Urinary bladder (tissue), 4 donors: ENCODE measurements around the gene TMEM200A. TPM values are rescaled to one million over a fixed set of nuclear protein-coding genes. Genes with fewer than 3 reads are reported as not detected.

Experiments used
- DNase-seq: peaks from one replicate; pipeline ENCODE4 v3.0.0-alpha.2; 2015; ENCODE audit errors: extremely low spot score
- H3K27ac ChIP-seq: one replicate; pipeline ENCODE4 v1.5.1; 2013; ENCODE audit warnings: low read depth, mild to moderate bottlenecking, moderate library complexity
- H3K36me3 ChIP-seq: one replicate; pipeline ENCODE4 v1.6.1; 2013; ENCODE audit warnings: mild to moderate bottlenecking, moderate library complexity; ENCODE audit not compliant: insufficient read depth
- H3K4me1 ChIP-seq: one replicate; pipeline ENCODE4 v1.6.1; 2013; ENCODE audit warnings: mild to moderate bottlenecking, moderate library complexity; ENCODE audit not compliant: insufficient read depth
- H3K4me3 ChIP-seq: one replicate; pipeline ENCODE4 v1.5.1; 2013; ENCODE audit warnings: low read depth, low read length
- WGBS: extraction: QIAGEN DNeasy Blood & Tissue Kit; methylation state at CpG from one replicate; pipeline ENCODE4 v1.1.7; 2013; 5-methylcytosine and 5-hydroxymethylcytosine counted together
- polyA plus RNA-seq: library from polyadenylated mRNA; stranded (reverse); fragments of 200-250 nt; gene quantifications from one replicate; pipeline ENCODE4 v1.2.3, GENCODE V29; 2013
- total RNA-seq: library from RNA; depleted of rRNA; stranded (reverse); fragments of >200 nt; gene quantifications from one replicate; pipeline ENCODE4 v1.2.3, GENCODE V29; 2014
- donor health status: healthy with polysubstance abuse.
- donor health status: healthy.

TMEM200A gene
- total and polyA plus RNA-seq, 2 donors, result 9.5 to 24.8 TPM

- Histone ChIP-seq H3K4me1 (no peaks in the 10 kb centered on the region), H3K27ac (no peak overlapping the region), H3K36me3 (no peaks in the 10 kb centered on the region), H3K4me3 (no peak overlapping the region)
- WGBS, result 93% methylated on average over 4 of the region's 4 CpGs
- no peak for DNase-seq
Measured at GRCh38 chr6:130457605-130458004, 91.8 kb downstream of the TMEM200A start.

GRCh38 chr6:130459316-130459715 lies 93.5 kb downstream of the TMEM200A start:
- WGBS, result 93% methylated on average over 5 of the region's 5 CpGs
- H3K36me3 ChIP-seq, result no peaks in the 10 kb centered on the region

GRCh38 chr6:130460934-130461333 lies 95.1 kb downstream of the TMEM200A start:
- Histone ChIP-seq H3K4me3 (no peak overlapping the region), H3K27ac (no peak overlapping the region), H3K4me1 (no peaks in the 10 kb centered on the region), H3K36me3 (no peaks in the 10 kb centered on the region)
- DNase-seq, result no peak
- 96% methylated on average over 1 of the region's 1 CpG for WGBS

More at GRCh38 chr6:130459316-130459715, 93.5 kb downstream of the TMEM200A start:
- Histone ChIP-seq H3K4me3 (no peak overlapping the region), H3K4me1 (no peaks in the 10 kb centered on the region), H3K27ac (no peak overlapping the region)
- no peak for DNase-seq

- Histone ChIP-seq H3K4me3 (no peak overlapping the region), H3K27ac (no peak overlapping the region), H3K36me3 (no peaks in the 10 kb centered on the region), H3K4me1 (no peaks in the 10 kb centered on the region)
- 83% methylated on average over 9 of the region's 9 CpGs for WGBS
- DNase-seq, result no peak
Measured at GRCh38 chr6:130466052-130466747, 100.4 kb downstream of the TMEM200A start.

GRCh38 chr6:130466748-130467061 lies 100.9 kb downstream of the TMEM200A start:
- no peak for DNase-seq
- no peak overlapping the region for H3K4me3 ChIP-seq
- H3K36me3 ChIP-seq, result no peaks in the 10 kb centered on the region
- no peaks in the 10 kb centered on the region for H3K4me1 ChIP-seq
- WGBS, result 72% methylated on average over 5 of the region's 5 CpGs
- H3K27ac ChIP-seq, result no peak overlapping the region

- H3K4me3 ChIP-seq, result no peak overlapping the region
- H3K36me3 ChIP-seq, result no peaks in the 10 kb centered on the region
- H3K27ac ChIP-seq, result no peak overlapping the region
- 86% methylated on average over 1 of the region's 1 CpG for WGBS
- no peak for DNase-seq
- no peaks in the 10 kb centered on the region for H3K4me1 ChIP-seq
Measured at GRCh38 chr6:130467146-130468050, 101.6 kb downstream of the TMEM200A start.

- H3K4me1 ChIP-seq, result no peaks in the 10 kb centered on the region
- 87% methylated on average over 7 of the region's 7 CpGs for WGBS
- H3K4me3 ChIP-seq, result no peak overlapping the region
- no peaks in the 10 kb centered on the region for H3K36me3 ChIP-seq
- H3K27ac ChIP-seq, result no peak overlapping the region
- DNase-seq, result no peak
Measured at GRCh38 chr6:130470766-130471165, 104.9 kb downstream of the TMEM200A start.

GRCh38 chr6:130473886-130474285 lies 108.1 kb downstream of the TMEM200A start:
- Histone ChIP-seq H3K4me3 (no peak overlapping the region), H3K27ac (no peak overlapping the region), H3K4me1 (no peaks in the 10 kb centered on the region), H3K36me3 (no peaks in the 10 kb centered on the region)
- WGBS, result 90% methylated on average over 5 of the region's 5 CpGs
- DNase-seq, result no peak

- Histone ChIP-seq H3K4me3 (no peak overlapping the region), H3K27ac (no peak overlapping the region), H3K36me3 (no peaks in the 10 kb centered on the region), H3K4me1 (no peaks in the 10 kb centered on the region)
- no peak for DNase-seq
- whole genome bisulfite sequencing, result 79% methylated on average over 5 of the region's 5 CpGs
Measured at GRCh38 chr6:130482645-130483390, 117.0 kb downstream of the TMEM200A start.

GRCh38 chr6:130485870-130486269 lies 120.1 kb downstream of the TMEM200A start:
- WGBS, result 77% methylated on average over 3 of the region's 3 CpGs
- H3K27ac ChIP-seq, result no peak overlapping the region

GRCh38 chr6:130486417-130486816 lies 120.6 kb downstream of the TMEM200A start:
- WGBS, result 68% methylated on average over 7 of the region's 7 CpGs
- H3K27ac ChIP-seq, result no peak overlapping the region

More at GRCh38 chr6:130485870-130486269, 120.1 kb downstream of the TMEM200A start:
- Histone ChIP-seq H3K4me1 (no peaks in the 10 kb centered on the region), H3K4me3 (no peak overlapping the region), H3K36me3 (no peaks in the 10 kb centered on the region)
- DNase-seq, result no peak

GRCh38 chr6:130489514-130489913 lies 123.7 kb downstream of the TMEM200A start:
- WGBS, result 86% methylated on average over 1 of the region's 1 CpG
- H3K4me3 ChIP-seq, result no peak overlapping the region
- H3K36me3 ChIP-seq, result no peaks in the 10 kb centered on the region
- H3K27ac ChIP-seq, result no peak overlapping the region
- H3K4me1 ChIP-seq, result no peaks in the 10 kb centered on the region
- DNase-seq, result no peak

More at GRCh38 chr6:130486417-130486816, 120.6 kb downstream of the TMEM200A start:
- Histone ChIP-seq H3K36me3 (no peaks in the 10 kb centered on the region), H3K4me1 (no peaks in the 10 kb centered on the region), H3K4me3 (no peak overlapping the region)
- DNase-seq, result no peak
